A549 (cell line): ENCODE measurements around the gene FARSB. TPM values are rescaled to one million over a fixed set of nuclear protein-coding genes. Genes with fewer than 3 reads are reported as not detected.

ENCODE experiments used
- ATAC-seq, 2 experiments: fragments of 200-7000 bp in 1 of 2; fragments of >200 bp in 1 of 2; cut with Nextera tagmentation in 1 of 2; cut with Tn5 transposase in 1 of 2; 3 replicates each; pipeline versions ENCODE4 v1.8.0 to v1.9.1; 2018 to 2020; ENCODE audit warnings: mild to moderate bottlenecking in 1 of 2, moderate library complexity in 1 of 2
- CTCF ChIA-PET: fragments of 300-600 bp; sonication (Branson Sonifier 250); formaldehyde crosslinking; extraction: SDS; loops from one replicate; lab custom pipeline; 2021; ENCODE audit warnings: antibody characterized with exemption, inconsistent platforms; lab: Yijun Ruan, JAX
- POLR2A ChIA-PET: fragments of 350-600 bp; formaldehyde crosslinking; extraction: SDS; loops from one replicate; lab custom pipeline; 2021; ENCODE audit warnings: antibody characterized with exemption, inconsistent platforms; lab: Yijun Ruan, JAX
- DNase-seq, 2 experiments: peaks; one replicate each; pipeline versions ENCODE4 v3.0.0 to v3.0.0-alpha.2; 2011 to 2016; ENCODE audit warnings: low read depth in 1 of 2, low spot score in 1 of 2
- FAIRE-seq: peaks from 2 replicates; lab custom pipeline; 2011; peaks lifted over from hg19 to GRCh38; lab: Jason Lieb, UNC
- H3K27ac ChIP-seq, 2 experiments: fragments of >200 bp; sonication (Bioruptor Twin); formaldehyde crosslinking; 3 replicates each; pipeline ENCODE4 v1.5.1; 2016 to 2017
- H3K4me1 ChIP-seq: fragments of >200 bp; sonication (Bioruptor Twin); formaldehyde crosslinking; 3 replicates; pipeline ENCODE4 v1.6.1; 2016
- H3K4me2 ChIP-seq: fragments of >200 bp; sonication (Bioruptor Twin); formaldehyde crosslinking; 3 replicates; pipeline ENCODE4 v1.6.1; 2016
- H3K4me3 ChIP-seq: fragments of >200 bp; sonication (Bioruptor Twin); formaldehyde crosslinking; 3 replicates; pipeline ENCODE4 v1.5.1; 2016
- H3K9me3 ChIP-seq: fragments of >200 bp; sonication (Bioruptor Twin); formaldehyde crosslinking; 3 replicates; pipeline ENCODE4 v1.6.1; 2016
- BHLHE40 ChIP-seq: IDR thresholded peaks from 2 replicates; pipeline ENCODE4 v1.6.1; 2012; ENCODE audit warnings: low read depth, low read length, inconsistent platforms
- CBX2 ChIP-seq: fragments of 200-600 bp; sonication (generic); IDR thresholded peaks from 2 replicates; pipeline ENCODE4 v1.6.1; 2016; ENCODE audit warnings: low read depth, mild to moderate bottlenecking, borderline replicate concordance
- CBX8 ChIP-seq: fragments of 200-600 bp; sonication (generic); IDR thresholded peaks from 2 replicates; pipeline ENCODE4 v1.6.1; 2016
- CEBPB ChIP-seq, 2 experiments: fragments of >200 bp in 1 of 2; sonication (Bioruptor Twin) in 1 of 2; formaldehyde crosslinking in 1 of 2; IDR thresholded peaks; 2 replicates each; pipeline ENCODE4 v1.6.1; 2012 to 2016
- EHMT2 ChIP-seq: fragments of 200-600 bp; sonication (generic); IDR thresholded peaks from 2 replicates; pipeline ENCODE4 v1.6.1; 2016; ENCODE audit warnings: antibody characterized with exemption, low read depth, mild to moderate bottlenecking, moderate library complexity
- EP300 ChIP-seq, 2 experiments: fragments of >200 bp; sonication (Bioruptor Twin); formaldehyde crosslinking; IDR thresholded peaks; 2 replicates in 1 of 2; 3 replicates in 1 of 2; pipeline ENCODE4 v1.6.1; 2016 to 2017
- FOSL2 ChIP-seq, 2 experiments: fragments of 450-650 bp in 1 of 2; fragments of >200 bp in 1 of 2; sonication (Bioruptor Twin) in 1 of 2; formaldehyde crosslinking; IDR thresholded peaks; 2 replicates each; pipeline versions ENCODE4 v1.5.0 to v1.6.1; 2016 to 2020; ENCODE audit warnings: mild to moderate bottlenecking in 1 of 2, moderate library complexity in 1 of 2
- HEYL ChIP-seq: fragments of 250-450 bp; sonication (Bioruptor Pico); IDR thresholded peaks from 2 replicates; pipeline ENCODE4 v1.8.0; 2021; ENCODE audit warnings: mild to moderate bottlenecking, moderate library complexity
- HOXA7 ChIP-seq: fragments of 250-450 bp; sonication (Bioruptor Pico); IDR thresholded peaks from 2 replicates; pipeline ENCODE4 v1.5.0; 2020; ENCODE audit warnings: mild to moderate bottlenecking, moderate library complexity
- KDM1A ChIP-seq: fragments of 200-600 bp; sonication (generic); IDR thresholded peaks from 2 replicates; pipeline ENCODE4 v1.6.1; 2016; ENCODE audit warnings: low read depth, mild to moderate bottlenecking
- MAFK ChIP-seq: fragments of 450-650 bp; IDR thresholded peaks from 2 replicates; pipeline ENCODE4 v1.6.1; 2014; ENCODE audit not compliant: partially characterized antibody
- MYC ChIP-seq: IDR thresholded peaks from 2 replicates; pipeline ENCODE4 v1.6.1; 2012; ENCODE audit warnings: mild to moderate bottlenecking, inconsistent platforms, low read length, improper control_type of control experiment, borderline replicate concordance
- NR3C1 ChIP-seq: fragments of >200 bp; sonication (Bioruptor Twin); formaldehyde crosslinking; IDR thresholded peaks from 3 replicates; pipeline ENCODE4 v1.6.1; 2017
- PHF8 ChIP-seq: fragments of 200-600 bp; sonication (generic); IDR thresholded peaks from 2 replicates; pipeline ENCODE4 v1.6.1; 2016; ENCODE audit warnings: low read depth, mild to moderate bottlenecking, antibody characterized with exemption, moderate library complexity, borderline replicate concordance
- RARB ChIP-seq: fragments of 250-450 bp; sonication (Bioruptor Pico); IDR thresholded peaks from 2 replicates; pipeline ENCODE4 v1.8.0; 2021; ENCODE audit warnings: mild to moderate bottlenecking, moderate library complexity
- RFX5 ChIP-seq: fragments of 450-650 bp; IDR thresholded peaks from 2 replicates; pipeline ENCODE4 v1.7.1; 2014; ENCODE audit warnings: antibody characterized with exemption, mild to moderate bottlenecking, moderate library complexity
- RNF2 ChIP-seq: fragments of 200-600 bp; sonication (generic); IDR thresholded peaks from 2 replicates; pipeline ENCODE4 v1.6.1; 2016; ENCODE audit warnings: low read depth, mild to moderate bottlenecking, antibody characterized with exemption, moderate library complexity, borderline replicate concordance
- SMC3 ChIP-seq: fragments of >200 bp; sonication (Bioruptor Twin); formaldehyde crosslinking; IDR thresholded peaks from 3 replicates; pipeline ENCODE4 v1.6.1; 2018; ENCODE audit warnings: inconsistent platforms
- TFCP2L1 ChIP-seq: fragments of 250-450 bp; sonication (Bioruptor Pico); IDR thresholded peaks from 2 replicates; pipeline ENCODE4 v1.5.0; 2021; ENCODE audit warnings: mild to moderate bottlenecking
- ZC3H11A ChIP-seq: fragments of 450-650 bp; IDR thresholded peaks from 2 replicates; pipeline ENCODE4 v1.6.1; 2014; ENCODE audit warnings: antibody characterized with exemption, mild to moderate bottlenecking
- ZSCAN20 ChIP-seq: fragments of 250-450 bp; sonication (Bioruptor Pico); IDR thresholded peaks from 2 replicates; pipeline ENCODE4 v1.8.0; 2022; ENCODE audit warnings: mild to moderate bottlenecking, moderate library complexity
- WGBS: methylation state at CpG from one replicate; pipeline ENCODE4 v1.1.6; 2017; ENCODE audit errors: missing lambda C conversion rate; 5-methylcytosine and 5-hydroxymethylcytosine counted together
- polyA plus RNA-seq, 4 experiments: library from polyadenylated mRNA; depleted of rRNA in 3 of 4; stranded (reverse); fragments of >200 nt; fragmentation: RNase III in 1 of 4; extraction: RNeasy Plus Mini Kit Qiagen cat#74134 plus additional on column Dnase treatment in 1 of 4; gene quantifications; 2 replicates in 3 of 4; 3 replicates in 1 of 4; pipeline ENCODE4 v1.2.3, GENCODE V29; 2011 to 2017
- TF ChIP-seq, protein P1 (sequence below): fragments of 450-650 bp; IDR thresholded peaks from 2 replicates; pipeline ENCODE4 v1.6.1; 2014; ENCODE audit warnings: antibody characterized with exemption
- TF ChIP-seq, protein P2 (sequence below): fragments of 250-450 bp; sonication (Bioruptor Pico); IDR thresholded peaks from 2 replicates; pipeline ENCODE4 v1.5.0; 2020; ENCODE audit warnings: low read depth, mild to moderate bottlenecking, moderate library complexity
- TF ChIP-seq, protein P3 (sequence below): IDR thresholded peaks from 2 replicates; pipeline ENCODE4 v1.6.1; 2012
- TF ChIP-seq, protein P4 (sequence below): fragments of >200 bp; sonication (Bioruptor Twin); formaldehyde crosslinking; IDR thresholded peaks from 2 replicates; pipeline ENCODE4 v1.6.1; 2016
- TF ChIP-seq, protein P5 (sequence below): IDR thresholded peaks from 2 replicates; pipeline ENCODE4 v1.6.1; 2012

FARSB gene
- polyA plus RNA-seq, 2 of the 4 experiments (the other 2 are of a cell fraction): 41.0 to 77.4 TPM

DNA sequence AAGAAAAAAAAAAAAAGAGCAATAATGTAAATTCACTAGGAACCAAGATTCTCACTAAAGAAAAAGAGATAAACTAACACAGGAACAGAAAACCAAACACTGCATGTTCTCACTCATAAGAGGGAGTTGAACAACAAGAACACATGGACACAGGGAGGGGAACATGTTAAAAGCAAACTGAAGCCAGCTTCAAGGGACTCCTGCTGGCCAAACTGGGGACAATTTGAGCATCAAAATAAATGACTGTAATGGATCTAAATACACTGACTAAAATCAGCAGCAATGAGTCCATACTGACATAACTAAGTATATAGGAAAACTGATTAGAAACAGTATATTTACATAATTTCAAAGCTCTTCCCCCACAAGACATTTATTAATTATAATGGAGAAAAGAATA, 73.0 kb downstream of the FARSB start:
- no peak overlapping the region for H3K4me2 ChIP-seq
- FAIRE-seq (no peak), ATAC-seq (peak in 1 of 2 experiments; percentile 74; a peak in 3 of 6 replicates), DNase-seq (peak in 1 of 2 experiments; percentile 25)
- H3K4me3 ChIP-seq: no peak overlapping the region
- POLR2A ChIA-PET: no interaction called here
- TF ChIP-seq SMC3 (0 out of 3 replicates have a peak, but pooled peaks have one; percentile 14), MAFK (no peak), ZSCAN20 (CRISPR knock-in tag) (no peak)
- TF ChIP-seq, protein P1, sequence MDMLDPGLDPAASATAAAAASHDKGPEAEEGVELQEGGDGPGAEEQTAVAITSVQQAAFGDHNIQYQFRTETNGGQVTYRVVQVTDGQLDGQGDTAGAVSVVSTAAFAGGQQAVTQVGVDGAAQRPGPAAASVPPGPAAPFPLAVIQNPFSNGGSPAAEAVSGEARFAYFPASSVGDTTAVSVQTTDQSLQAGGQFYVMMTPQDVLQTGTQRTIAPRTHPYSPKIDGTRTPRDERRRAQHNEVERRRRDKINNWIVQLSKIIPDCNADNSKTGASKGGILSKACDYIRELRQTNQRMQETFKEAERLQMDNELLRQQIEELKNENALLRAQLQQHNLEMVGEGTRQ: no peak
- H3K4me1 ChIP-seq: no peaks in the 10 kb centered on the region
- H3K9me3 ChIP-seq: no peaks in the 10 kb centered on the region
- no peak overlapping the region for H3K27ac ChIP-seq
- CTCF ChIA-PET: interaction anchor here (0.6 to 1.2 kb wide), 2 partner anchors 9 to 12 kb away, joined by 3 to 4 read pairs; no protein-coding TSS in a partner anchor

DNA sequence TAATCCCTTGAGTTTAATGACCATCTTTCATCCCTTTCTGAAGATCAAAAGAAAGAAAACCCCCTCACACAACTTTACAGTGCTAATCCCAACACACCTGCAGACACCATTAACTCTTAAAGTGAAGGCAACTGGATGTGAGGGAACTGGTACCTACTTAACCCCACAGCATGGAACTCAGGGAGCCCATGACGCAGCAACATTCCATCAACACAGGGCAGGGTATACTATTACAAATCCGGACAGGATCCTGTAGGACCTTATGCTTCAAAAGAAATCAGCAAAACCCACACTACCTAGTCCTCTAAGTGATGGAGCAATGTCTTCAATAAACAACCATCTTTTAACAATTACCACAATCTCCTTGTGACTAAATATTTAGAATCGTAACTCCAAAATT, 78.6 kb downstream of the FARSB start:
- H3K27ac ChIP-seq: no peak overlapping the region
- H3K4me3 ChIP-seq: no peak overlapping the region
- DNase-seq: no peak
- H3K9me3 ChIP-seq: no peaks in the 10 kb centered on the region
- 90% methylated on average over 3 of the region's 3 CpGs for WGBS
- no peak overlapping the region for H3K4me2 ChIP-seq
- H3K4me1 ChIP-seq: peaks cover 17% of the 10 kb centered on the region
- no peak for FAIRE-seq
- TF ChIP-seq ZC3H11A (no peak), CBX2 (no peak), CEBPB (IDR thresholded peaks at IDR 0.05) (no peak), EP300 (IDR thresholded peaks at IDR 0.05) (no peak), CBX8 (no peak)
- TF ChIP-seq, protein P2, sequence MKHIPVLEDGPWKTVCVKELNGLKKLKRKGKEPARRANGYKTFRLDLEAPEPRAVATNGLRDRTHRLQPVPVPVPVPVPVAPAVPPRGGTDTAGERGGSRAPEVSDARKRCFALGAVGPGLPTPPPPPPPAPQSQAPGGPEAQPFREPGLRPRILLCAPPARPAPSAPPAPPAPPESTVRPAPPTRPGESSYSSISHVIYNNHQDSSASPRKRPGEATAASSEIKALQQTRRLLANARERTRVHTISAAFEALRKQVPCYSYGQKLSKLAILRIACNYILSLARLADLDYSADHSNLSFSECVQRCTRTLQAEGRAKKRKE: no peak
- TF ChIP-seq, protein P3, sequence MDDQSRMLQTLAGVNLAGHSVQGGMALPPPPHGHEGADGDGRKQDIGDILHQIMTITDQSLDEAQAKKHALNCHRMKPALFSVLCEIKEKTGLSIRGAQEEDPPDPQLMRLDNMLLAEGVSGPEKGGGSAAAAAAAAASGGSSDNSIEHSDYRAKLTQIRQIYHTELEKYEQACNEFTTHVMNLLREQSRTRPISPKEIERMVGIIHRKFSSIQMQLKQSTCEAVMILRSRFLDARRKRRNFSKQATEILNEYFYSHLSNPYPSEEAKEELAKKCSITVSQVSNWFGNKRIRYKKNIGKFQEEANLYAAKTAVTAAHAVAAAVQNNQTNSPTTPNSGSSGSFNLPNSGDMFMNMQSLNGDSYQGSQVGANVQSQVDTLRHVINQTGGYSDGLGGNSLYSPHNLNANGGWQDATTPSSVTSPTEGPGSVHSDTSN: no peak
- TF ChIP-seq, all 56 proteins: peak for 0
- CTCF ChIA-PET: no interaction called here
- POLR2A ChIA-PET: no interaction called here
- no peak for ATAC-seq

DNA sequence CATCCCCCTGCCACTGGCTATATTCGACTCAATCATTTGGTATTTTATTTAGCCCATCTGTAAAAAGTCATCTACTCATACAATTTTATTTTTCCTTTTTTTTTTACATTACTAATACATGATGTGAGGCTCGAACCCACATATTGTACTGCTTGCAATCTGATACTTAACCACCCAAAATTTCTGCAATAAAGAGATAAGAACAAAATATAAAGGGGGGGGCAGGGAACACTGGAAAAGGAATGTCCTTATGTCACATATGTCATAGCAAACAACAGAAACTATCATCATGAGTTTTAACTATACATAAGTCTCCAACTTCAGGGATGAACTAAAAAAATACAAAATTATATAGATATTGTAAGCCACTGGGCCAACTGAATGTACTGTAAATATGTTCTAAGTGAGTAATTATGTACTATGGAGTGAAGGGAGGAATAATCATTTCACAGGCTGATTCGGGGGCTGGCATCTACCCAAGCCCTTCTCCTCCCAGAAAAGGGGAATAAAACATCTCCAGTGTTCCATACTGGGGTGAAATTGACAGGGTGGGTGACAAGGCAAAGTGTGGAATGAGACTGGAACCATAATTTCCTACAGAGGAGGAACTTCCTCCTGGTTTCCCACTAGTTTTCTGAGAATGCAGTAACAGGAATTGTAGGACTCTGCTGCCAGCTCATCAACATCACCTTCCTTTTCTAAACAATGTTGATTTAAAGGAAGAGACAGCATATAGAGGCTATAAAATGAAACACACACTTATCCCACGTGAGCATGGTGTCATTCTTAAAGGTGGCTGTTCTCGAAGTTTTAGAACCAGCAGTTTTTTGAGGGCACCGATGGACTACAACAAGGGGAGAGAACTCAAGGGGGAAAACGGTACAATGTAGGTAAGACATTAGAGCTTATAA, 79.5 kb downstream of the FARSB start:
- DNase-seq (no peak), ATAC-seq (no peak), FAIRE-seq (no peak)
- Histone ChIP-seq H3K9me3 (no peaks in the 10 kb centered on the region), H3K4me1 (peaks cover 18% of the 10 kb centered on the region), H3K27ac (no peak overlapping the region), H3K4me3 (no peak overlapping the region), H3K4me2 (no peak overlapping the region)
- CTCF ChIA-PET: no interaction called here
- TF ChIP-seq RFX5 (no peak), CEBPB (IDR thresholded peaks at IDR 0.05) (no peak), TFCP2L1 (no peak), KDM1A (no peak), HEYL (CRISPR knock-in tag) (no peak), MYC (no peak), RARB (CRISPR knock-in tag) (no peak), BHLHE40 (no peak), MAFK (no peak), RNF2 (no peak), EP300 (IDR thresholded peaks at IDR 0.05) (no peak), PHF8 (no peak), FOSL2 (IDR thresholded peaks at IDR 0.05) (no peak), FOSL2 (CRISPR knock-in tag; IDR thresholded peaks at IDR 0.05) (no peak), EHMT2 (no peak), HOXA7 (CRISPR knock-in tag) (no peak), NR3C1 (no peak), CBX8 (no peak)
- TF ChIP-seq, protein P4, sequence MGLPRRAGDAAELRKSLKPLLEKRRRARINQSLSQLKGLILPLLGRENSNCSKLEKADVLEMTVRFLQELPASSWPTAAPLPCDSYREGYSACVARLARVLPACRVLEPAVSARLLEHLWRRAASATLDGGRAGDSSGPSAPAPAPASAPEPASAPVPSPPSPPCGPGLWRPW: no peak
- TF ChIP-seq, protein P5, sequence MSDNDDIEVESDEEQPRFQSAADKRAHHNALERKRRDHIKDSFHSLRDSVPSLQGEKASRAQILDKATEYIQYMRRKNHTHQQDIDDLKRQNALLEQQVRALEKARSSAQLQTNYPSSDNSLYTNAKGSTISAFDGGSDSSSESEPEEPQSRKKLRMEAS: no peak
- WGBS: 83% methylated on average over 7 of the region's 7 CpGs
- POLR2A ChIA-PET: no interaction called here
